SKM-1 treated with dmso at 0.1 percent for 144 hours (cell line): ENCODE data around the gene ZNF554.

Experiments
- DNase-seq: peaks from one replicate; lab custom pipeline; 2025; ENCODE audit not compliant: unreplicated experiment; lab: John Stamatoyannopoulos, UW

The ZNF554 gene

DNA sequence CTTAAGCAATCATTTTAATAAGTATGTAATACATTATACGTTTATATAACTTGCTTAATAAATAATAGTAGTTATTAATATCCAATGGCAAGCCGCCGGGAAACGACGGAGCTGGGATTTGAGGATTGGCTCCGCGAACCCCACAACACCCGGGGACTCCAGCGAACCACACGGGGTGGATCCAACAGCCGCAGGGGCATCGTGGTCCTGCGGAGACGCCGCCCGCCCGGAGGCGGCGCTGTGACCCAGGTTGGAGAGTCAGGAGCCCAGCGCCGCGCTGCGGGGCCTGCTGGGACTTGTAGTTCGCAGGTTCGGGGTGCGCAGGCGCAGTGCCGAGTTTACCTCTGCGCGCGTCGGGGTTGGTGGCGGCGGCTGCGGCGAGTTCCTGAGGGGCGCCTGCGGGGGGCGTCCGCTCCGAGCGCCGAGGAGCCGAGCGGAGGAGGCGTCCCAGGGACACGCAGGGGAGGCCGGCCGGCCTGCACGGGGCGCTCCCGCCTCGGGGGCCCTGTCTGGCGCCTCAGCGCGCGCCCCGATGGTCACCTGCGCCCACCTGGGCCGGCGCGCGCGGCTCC, at the start of gene ZNF554:
TSS of gene ZNF554 (plus strand) at position 329 of the 572 bp plus-strand sequence. CDS start at position 533, 204 bp downstream.
- peak; percentile 91 for DNase-seq

DNA sequence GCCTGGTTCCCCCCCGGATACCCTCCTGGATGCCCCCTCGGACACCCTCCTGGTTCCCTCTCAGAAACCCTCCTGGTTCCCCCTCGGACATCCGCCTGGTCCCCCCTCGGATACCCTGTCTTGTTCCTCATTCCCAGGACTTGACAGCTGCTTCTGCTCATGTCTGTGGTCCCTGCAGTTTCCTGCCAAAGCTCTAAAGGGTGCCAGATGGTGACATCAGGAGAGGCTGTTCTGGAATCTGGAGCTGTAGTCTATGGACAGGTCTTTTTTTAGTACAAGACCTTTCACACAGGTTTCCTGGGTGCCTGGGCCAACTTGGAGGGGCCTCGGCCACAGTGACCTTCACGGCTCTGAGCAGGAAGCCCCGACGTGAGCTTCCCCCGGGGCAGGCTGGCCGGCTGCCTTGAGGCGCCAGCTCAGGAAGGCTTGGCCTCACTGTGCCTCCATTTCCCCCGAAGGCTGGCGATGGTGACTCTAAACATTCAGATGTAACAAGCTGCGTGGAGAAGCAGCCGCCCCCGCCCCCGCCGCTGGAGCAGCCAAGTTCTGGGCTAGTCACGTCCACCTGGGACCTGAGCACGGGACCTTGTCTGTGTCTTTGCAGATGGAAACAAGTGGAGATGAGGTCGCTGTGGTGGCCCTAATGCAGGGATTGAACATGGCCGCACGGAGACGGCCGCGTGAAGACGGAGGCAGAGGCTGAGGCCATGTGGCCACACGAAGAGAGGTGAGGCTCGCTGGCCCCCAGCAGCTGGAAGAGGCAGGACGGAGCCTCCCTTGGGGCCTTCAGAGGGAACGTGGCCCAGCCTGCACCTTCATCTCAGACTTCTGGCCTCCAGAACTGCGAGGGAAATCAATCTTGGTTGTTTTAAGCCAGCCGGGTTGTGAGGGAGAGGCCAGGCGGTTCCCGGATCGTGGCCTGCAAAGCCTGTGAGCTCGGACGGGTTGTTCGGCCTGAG, 49.3 kb upstream of the ZNF554 start:
- no peak for DNase-seq

DNA sequence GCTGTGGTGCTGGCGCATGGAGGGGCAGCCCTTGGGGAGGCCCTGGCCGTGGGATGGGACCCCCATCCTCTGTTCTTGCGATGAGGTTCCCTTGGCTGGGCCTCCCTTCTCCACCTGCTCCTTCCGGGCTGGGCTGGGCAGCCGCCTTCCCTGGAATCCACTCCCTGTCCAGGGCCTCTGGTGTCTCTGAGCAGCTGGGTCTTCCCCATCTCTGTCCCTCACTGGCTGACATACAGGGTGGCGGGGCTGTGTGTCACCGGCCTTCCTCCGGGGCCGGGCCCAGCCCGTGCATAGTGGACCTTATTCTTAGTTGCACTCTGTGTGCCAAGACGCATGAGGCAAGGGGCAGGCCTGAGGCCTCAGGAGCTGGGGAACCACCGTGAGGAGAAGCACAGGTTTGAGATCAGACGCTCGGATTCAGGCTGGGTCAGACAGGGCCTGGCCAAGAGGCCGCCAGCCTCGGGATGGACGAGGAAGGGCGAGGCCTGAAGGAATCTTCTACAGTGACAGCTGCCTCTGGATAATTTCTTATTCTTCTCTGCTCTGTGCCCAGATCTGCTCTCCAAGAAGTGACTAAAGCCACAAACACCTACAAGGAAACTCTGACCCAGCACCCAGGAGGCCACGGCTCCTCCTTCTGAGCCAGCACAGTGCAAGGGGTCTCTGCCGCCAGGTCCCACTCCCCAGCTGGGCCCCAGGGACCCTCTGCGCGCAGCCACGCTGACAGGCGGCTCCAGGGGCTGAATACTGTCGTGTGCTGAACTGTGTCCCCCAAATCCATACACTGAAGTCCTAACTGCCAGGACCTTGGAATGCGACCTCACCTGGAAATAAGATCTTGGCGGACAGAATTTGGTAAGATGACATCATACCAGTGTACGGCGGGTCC, 47.6 kb upstream of the ZNF554 start:
- DNase-seq: no peak

DNA sequence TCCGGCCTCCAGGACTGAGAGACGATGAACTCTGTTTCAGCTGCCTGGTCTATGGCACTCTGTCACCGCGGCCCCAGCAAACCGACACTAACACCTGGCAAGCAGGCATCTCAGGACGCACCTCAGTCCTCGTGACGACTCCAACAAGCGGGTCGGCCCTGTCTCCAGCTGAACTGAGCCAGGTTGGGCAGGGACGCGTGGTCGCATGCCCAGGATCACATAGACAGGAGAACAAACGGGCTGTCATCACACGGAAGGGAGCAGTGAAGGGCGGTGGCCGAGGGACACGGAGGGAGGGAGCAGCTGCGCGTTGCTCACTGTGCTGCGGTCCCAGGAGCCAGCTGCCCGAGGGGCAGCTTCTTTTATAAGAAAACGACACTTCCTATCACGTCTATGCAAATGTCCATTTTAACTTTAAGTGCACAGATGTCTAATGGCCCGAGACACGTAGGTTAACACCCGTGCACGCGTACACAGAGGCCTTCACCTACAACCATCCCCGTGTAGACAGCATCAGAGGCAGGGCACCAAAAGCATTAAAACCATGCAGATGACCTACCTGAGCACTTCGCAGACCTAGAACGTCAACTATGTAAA, 45.5 kb upstream of the ZNF554 start:
- DNase-seq: no peak

DNA sequence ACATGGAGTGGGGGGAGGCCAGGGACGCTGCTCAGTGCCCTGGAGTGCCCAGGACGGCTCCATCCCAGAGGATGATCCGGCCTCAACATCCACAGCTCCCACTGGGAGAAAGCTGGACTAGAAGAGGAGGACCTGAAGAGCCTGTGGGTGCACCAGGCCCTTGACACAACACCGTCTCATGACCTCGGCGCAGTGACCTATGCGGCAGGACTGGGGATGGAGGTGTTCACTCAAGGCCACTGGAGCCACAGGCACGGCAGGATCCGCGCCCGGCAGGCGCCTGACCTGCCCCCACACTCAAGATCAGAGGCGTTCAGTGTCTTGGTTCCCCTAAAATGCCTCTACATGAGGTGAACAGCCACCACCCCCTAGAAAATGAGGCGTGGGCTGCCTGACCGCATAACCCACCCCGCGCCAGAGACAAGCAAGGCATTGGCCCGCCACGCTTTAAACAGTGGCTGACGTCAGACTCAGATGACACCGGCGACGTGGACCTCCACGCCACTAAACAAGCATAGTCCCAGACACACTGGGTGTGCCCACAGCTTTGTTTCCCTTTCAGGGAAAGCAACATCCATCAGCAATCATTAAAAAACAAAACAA, 44.6 kb upstream of the ZNF554 start:
- DNase-seq: no peak

DNA sequence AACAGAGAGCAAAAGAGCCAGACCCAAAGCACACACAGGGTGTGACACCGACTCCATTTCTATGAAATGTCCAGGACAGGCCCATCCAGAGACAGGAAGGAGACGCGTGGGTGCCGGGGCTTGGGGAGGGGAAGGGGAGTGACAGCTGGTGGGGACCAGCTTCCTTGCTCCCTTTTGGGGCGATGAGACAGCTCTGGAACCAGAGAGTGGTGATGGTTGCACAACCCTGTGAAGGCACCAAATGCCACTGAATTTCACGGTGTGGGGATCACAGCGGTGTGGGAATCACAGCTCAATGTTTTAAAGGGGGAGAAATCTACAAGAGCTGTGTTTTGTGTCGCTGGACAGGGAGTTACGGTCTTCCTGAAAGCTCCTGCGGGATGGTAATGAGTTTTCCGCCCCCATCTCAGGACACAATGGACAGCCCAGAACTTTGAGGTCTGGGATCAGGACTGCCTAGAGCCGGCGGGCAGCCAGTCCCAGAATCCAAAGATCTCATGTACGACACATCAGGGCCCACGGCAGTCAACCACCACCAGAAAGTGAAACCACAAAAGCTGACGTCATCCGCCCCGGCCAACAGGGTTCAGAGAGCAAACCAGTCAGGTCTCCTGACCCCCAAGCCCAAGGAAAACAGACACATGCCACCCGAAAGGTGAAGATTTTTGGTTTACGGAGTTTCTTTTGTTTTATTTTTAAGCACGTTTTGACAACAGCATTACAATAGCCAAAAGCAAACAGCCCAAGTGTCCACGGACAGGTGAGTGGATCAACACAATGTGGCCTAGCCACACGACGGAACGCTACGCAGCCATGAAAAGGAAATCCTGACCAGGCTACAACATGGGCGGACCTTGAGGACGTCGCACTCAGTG, 43.9 kb upstream of the ZNF554 start:
- DNase-seq: peak; percentile 6

DNA sequence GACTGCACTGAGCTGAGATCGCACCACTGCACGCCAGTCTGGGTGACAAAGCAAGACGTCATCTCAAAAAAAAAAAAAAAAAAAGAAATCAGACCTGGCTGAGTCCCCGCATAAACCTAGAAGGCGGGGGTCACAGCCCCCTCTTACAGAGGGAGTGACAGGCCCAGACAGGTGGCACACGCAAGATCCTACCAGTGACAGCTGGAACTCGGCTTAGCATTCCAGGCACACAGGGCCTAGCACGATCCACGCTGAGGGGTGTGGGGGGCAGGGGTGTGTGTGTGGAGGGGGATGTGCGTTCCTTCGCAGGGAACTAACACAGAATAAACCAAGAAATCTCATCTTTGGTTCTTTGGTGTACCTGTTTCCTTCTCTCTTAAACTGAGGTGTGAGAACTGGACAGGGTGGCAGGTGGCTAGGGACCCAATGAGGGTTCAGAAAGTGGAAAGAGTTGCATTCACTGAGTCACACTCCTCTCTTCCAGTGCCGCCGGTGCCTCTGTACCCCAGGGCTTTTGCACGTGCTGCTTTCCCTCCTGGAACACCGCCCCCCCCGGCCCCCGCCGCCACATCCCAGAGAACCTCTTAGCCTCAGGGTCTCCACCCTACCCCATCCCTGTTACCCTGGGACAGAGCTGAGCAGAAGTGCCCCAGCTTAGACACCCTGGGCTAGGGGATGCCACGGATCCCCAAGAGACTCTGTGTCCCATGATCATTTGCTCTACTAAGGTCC, 41.5 kb upstream of the ZNF554 start:
- DNase-seq: no peak

DNA sequence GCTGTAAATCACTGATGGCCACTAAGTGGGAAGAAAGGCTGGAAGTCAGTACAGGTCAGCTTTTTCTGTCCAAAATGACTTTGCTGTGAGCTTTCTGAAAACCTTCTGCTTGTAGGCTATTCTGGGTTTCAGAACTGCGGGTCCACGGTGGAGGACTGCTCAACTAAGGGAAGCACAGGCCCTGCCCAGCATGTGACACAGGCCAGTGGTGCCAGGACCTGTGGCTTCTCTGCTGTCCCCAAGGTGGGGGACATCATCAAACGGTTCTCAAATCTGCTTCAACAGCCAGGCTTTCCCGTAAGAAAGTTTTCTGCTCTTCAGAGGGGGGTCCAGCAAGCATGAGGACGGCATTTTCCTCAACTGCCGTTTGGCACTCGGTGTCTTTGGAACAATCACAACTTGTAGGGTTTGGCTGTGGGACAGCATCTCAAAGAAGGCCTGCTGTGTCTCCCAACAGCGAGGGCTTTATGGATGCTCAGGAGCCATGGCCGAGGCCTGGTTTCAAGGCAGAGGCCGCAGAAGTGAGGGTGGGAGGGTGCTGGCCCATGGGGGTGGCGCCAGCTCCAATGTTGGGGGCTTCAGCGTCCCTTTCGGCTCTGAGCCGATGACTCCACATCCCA, 40.4 kb upstream of the ZNF554 start:
- DNase-seq: no peak

DNA sequence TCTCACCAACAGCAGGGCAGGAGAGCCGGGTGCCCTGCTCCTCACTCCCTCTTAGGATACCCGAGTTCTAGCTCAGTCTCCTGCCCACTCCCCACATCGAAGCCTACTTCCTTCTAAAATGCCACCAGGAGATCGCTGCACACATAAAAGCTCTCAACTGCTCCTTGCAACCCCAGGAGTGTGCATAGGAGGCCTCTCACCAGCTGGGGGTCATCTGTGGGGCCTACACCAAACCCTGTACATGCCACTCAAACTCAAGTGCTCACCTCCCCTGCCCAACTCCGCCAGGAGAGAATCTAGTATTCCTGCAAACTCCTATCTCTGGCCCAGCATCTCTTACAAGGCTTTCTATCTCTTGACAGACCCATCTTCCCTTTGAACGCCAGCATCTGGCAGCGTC, 39.4 kb upstream of the ZNF554 start:
- DNase-seq: no peak

DNA sequence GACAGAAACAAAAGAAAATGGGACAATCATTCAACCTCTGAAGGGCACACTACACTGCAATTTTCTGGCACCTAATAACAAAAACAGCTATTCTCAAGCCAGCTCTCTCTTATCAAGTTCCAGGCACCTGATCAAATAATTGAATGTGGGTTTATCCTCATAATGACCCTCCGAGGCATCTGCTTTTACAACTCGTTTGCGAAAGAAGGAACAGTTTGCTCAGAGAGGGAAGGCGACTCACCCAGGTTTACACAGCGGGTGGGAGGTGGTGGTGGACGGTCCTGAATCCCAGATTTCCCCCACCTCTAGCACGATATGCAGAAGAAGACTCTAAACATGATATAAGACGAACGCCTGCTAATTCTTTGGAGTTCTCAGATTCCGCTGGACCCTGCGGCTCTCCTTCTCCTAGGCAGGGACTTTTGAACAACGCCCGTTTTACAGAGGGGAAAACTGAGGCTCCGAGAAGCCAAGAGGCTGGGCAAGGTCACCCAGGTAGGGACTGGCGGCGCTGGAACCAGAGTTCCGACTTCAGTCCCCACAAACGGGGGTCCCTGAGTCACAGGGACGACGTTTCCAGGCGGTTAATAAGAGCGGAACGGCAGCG, 37.2 kb upstream of the ZNF554 start:
- DNase-seq: no peak

DNA sequence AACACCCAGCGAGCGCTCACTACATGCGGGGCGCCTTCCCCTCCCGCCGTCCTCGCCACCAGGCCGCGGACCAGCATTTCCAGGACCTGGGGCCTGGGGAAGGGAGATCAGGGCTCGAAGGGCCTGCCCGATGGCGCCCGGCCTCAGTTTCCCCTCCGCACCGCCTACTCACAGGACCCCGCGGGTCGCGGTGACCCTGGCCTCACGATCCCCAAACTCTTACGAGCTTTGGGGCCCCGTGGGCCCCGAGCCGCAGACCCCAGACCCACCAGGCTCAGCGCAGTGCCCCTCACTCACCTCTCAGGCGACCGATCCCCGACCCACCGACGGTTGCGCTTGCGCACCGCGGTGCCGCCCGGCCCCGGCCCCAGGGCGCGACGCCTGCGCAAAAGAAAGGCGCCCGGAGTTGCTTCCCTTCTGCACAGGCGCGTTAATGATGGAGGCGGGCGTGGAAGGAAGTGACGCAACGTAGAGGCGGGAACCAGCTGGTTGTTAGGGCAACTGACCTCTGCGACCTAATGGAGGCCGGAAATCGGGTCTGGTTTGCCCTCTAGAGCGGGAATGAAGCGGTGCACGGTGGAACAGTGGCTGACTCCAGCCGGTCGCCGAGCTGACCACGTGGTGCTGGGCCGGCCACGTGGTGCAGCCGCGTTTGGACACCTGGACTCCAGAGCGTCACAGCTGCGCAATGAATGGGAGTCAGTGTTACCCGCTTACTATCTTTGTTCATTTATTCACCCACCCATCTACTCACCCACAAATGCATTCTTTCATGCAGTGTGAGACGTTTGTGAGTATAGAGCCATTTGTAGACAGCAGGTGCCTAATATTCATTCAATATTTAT, 36.5 kb upstream of the ZNF554 start, which contains the start of gene SGTA:
TSS of gene SGTA (minus strand) at position 338 of the 845 bp plus-strand sequence. CDS start 14,205 bp downstream, outside the sequence.
- DNase-seq: peak; percentile 99

DNA sequence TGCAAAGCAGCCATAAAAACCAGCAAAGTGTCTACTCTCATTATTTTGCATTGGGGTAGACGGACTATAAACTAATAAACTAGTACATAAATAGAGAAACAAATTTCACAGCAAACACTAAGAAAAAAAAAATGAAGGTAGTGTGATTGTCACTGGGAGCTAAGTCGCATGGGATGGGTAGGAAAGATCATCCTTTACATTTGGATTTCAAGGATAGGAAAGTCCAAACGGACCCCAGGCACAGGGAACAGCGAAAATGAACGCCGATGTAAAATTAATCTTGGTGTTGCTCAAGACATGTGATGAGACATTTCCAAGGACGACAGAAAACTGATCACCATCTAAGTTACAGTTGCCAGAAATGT, 35.9 kb upstream of the ZNF554 start:
- no peak for DNase-seq

DNA sequence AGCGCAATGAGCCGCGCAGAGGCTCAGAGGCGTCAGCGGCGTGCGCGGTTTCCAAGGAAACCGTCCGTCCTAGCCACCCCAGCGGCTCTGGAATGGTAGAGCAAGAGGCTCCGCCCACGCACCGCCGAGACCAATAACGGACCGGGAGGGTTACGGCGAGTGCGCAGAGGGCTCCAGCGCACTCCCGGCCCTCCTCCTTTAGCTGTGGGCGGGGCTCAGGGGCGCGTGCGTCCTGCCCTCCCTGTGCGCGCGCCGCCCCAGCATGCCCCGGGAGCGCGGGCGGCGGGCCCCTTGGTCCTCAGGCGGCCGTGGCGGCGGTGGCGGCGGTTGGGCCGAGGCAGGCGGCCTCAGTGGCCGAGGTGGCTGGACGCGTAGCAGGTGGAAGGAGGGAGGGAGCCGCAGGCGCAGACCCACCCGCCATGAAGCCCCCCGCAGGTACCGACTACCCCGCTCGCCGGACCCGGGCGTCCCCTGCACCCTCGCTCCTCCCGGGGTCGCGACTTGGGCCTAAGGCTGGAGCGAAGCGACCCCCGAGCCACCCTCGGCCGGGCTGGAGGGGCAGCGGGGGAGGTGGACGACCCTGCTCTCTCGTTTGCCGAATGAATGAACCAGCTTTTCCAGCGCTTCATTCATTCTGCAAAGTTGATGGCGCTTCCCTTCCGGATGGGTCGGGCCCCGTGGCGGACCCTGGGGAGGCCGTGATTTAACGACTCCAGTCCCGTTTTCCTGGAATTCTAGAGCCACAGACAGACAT, 34.2 kb upstream of the ZNF554 start, which contains the start of gene THOP1:
TSS of gene THOP1 (plus strand) at position 260 of the 754 bp plus-strand sequence. CDS start at position 420, 160 bp downstream.
- DNase-seq: peak; percentile 99

DNA sequence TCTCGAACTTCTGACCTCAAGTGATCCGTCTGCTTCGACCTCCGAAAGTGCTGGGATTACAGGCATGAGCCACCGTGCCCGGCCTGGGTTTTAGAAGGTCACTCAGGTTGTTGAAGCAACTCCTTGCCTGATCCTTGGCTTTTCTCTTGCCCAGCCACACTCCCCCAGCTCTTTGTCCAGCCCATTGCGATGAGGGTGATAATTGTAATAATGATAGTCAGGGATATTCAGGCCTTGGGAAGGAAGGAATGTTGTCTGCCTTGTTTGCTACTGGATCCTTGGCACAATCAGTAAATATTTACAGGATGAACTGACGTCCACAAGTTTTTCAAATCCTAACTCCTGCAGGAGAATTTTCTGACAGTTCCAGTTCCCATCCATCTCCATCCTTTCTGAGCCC, 32.6 kb upstream of the ZNF554 start:
- no peak for DNase-seq

DNA sequence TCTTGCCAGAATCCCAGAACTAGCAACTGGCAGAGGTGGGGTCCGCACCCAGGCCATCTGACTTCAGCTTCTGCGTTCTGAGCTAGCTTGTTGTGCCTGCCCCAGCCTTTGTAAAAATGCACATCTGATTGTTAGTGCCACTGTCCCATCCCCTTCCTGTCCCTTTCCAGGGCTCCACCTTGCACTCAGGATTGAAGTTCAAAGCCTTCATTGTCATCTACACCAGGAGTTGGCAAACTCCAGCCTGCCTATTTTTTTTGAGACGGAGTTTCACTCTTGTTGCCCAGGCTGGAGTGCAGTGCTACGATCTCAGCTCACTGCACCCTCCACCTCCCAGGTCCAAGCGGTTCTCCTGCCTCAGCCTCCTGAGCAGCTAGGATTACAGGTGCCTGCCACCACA, 31.4 kb upstream of the ZNF554 start:
- no peak for DNase-seq

DNA sequence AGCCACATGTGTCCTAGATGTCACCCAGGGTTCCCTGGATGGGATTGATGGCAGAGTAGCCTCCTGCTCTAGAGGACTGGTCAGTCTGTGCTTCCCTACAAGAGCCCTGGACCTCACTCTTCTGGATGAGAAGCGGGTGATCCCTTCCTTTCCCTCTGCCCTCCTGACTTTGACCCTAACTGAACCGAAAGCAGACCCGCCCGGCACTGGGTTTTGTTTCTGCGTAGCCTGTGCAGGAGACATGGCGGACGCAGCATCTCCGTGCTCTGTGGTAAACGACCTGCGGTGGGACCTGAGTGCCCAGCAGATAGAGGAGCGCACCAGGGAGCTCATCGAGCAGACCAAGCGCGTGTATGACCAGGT, 29.5 kb upstream of the ZNF554 start:
- DNase-seq: no peak
